ENCODE results near the gene DIAPH2.

DIAPH2 gene

DNA sequence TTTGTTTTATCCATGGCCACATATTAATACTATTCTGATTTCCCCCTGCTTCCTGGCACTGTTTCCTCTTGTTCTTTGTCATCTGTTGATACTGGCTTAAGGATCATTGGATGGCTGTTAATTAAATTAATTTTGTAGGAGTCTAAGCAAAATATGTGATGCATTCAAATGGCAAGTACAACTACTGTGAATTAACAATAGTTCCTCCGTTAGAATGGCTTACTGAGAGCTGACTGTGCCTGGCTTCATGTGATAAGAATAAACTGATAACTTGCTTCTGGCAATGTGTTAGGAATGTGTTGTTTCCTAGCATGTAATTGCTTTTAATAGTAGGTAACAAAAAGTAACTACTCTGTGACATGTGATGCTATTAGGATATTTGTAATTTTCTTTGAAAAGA is 297.5 kb downstream of the DIAPH2 start:
- no peak for DNase-seq

DNA sequence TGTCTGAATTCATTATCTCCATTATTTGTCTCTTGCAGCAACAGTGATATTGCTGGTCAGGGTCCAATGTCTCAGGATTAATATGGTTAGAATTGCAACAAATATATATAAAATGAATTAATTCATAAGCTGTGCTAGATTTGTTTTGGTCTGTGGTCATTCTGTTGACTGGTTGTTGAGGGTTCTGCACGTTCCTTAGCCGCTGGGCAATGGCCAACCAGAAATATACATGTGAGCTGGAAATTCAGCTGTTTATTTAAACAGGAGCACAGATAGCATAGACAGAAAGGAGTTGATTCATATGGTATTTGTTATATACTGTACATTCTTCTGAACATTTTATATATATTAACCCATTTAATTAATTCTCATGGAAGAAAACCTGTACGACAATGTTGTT is 299.9 kb downstream of the DIAPH2 start:
- no peak for DNase-seq

DNA sequence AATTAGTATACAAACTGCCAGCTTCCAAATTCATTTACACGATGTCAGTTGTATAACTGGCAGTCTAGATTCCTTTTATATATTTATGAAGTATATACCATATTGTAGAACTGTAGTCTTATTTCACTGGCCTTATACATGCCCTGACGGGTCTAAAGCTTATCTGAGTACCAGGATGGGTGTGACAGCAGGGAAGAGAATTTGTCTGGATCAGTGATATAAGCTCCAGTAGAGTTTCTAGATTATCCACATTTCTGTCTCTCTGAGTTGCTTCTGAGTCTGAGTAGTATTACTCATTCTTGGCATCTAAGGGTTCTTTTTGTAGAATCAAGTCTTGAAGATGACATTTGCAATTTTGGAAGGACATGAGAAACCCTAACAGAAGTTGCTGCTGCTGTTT is 300.4 kb downstream of the DIAPH2 start:
- no peak for DNase-seq

DNA sequence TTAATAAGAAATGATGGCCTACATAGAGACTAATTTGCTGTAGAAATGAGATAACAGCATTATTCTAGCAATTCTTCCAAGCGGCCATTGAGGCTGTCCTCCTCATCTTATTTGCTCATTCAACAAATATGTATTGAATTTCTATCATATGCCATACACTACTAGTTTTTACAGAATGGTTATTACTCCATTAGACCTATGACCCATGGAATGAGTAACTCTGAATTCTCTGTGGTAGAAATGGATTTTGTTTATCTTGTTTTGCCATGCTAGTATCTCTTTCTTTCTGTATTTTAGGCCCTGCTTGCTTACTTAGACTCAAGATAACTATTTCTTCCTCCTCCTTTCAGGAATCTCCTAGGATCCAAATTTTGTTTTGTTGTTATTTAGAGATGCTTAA is 302.6 kb downstream of the DIAPH2 start:
- DNase-seq, result no peak

DNA sequence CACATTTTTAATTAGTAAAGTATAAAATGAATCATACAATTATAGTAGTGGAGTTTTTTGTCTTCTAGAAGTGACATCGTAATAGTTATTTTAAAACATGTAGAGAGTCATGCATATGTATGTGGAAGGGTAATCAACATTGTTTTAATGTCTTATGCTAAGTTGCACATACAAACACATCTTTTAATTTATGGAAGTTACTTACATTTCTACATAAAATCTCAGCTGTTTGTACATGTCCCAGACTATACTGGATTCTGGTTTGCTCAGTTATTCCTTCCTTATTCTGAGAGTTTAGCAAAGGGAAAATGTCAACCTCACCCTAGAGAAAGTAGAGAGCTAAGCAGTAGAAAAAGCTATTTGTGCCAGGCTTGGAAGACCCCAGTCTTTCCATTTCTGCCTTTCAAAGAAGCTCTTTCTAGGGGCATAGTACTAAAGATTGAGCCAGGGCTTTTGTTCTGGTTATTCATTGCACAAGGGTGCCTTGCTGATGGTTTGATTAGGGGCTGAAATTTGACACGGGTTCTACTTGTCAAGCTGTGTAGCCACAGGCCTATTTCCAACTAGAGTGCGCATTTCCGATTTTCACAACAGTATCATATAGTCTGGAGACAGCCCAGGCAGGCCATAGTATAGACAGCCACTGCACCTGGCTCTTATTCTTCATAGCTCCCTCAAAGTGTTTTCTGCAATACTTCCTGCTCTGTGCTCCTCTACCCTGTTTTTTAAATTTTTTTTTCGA is 305.4 kb downstream of the DIAPH2 start:
- no peak for DNase-seq

DNA sequence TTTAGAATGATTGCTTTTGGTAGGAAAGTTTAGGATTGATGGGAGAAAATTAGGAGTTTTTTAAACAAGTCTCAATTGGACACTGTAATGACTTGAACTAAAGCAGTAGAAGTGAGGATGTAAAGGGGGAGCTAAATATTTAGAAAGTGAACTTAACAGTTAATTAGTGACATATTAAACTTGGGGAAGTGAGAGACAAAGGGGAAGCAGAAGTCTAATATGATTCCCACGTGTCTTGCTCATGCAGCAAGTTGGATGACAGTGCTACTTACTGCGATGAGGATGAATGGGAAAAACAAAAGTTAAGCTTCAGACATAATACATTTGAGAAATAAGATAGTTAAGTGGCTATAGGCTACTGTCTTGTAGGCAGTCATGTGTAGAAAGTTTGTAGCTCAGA is 309.5 kb downstream of the DIAPH2 start:
- DNase-seq, result no peak

DNA sequence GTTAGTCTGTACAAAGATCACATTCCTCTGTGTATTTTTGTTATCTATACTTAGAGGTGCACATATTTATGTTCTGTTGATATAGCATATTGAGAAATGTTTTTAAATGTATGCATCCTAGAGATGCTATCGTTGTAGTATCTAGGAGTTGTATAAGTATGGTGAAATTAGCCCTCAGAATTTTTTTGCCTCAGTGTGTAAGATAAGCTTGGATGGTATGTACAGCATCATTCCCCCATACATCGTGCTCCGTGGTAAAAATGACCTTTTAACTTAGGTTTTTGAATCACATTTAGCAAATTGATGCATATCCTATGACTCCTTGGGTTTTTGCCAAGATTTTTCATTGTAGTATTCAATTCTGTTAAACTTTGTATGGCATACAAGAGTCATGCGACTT is 312.6 kb downstream of the DIAPH2 start:
- no peak for DNase-seq

DNA sequence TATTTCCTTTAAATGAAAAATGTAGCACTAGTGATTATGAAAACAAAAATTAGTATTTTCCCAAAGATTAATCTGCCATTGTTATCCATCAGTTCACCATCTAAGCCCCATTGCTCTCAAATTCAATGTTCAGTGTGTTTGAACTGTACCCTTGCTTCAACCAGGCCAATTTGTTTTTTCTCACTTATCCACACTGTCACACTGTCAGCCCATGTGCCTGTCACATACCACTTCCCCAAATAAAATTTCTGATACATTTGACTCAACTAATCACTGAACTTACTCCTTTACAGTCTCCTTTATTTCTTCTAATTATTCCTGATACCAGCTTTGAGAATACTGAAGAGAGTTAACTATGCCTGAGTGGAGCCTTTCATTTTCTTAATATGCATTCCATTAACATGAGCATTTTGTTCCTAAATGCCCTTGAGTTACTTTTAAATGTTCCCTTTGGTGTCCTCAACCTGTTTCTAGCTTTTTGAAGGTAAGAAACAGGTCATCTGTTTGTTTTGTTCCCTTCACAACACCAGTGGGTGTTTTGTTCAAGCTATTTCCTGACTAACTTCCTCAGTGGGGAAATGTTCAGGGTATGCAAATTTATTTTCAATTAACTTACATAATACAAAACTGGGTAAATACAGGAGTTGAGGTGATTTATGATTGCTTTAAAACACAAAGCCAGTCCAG is 316.2 kb downstream of the DIAPH2 start:
- DNase-seq, result no peak

DNA sequence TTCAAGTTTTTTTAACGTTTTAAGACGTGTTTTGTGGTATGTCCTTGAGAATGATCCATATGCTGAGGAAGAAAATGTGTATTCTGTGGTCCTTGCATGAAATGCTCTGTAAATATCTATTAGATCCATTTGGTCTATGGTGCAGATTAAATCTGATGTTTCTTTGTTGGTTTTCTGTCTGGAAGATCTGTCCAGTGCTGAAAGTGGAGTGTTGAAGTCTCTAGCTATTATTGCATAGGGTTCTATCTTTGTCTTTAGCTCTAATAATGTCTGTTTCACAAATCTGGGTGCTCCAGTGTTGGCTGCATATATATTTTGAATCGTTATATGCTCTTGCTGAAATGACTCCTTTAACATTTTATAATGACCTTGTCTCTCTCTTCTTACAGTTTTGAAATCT is 321.5 kb downstream of the DIAPH2 start:
- no peak for DNase-seq

DNA sequence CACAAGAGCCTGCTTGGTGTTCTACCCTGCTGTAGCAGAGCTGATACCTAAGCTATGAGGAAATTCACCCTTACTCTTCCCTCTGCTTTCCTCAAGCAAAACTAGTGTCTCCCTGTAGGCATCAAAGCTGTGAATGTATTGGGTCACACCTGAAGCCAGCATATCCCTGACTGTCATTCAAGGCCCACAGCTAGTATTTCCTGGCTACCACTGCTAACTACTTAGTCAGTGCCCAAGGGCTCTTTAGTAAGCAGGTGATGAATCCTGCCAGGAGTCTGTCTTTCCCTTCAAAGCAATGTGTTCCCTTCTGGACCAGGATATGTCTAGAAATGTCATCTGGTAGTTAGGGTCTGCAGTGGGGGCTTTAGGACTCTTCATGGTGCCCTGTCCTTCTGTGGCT is 324.7 kb downstream of the DIAPH2 start:
- no peak for DNase-seq

DNA sequence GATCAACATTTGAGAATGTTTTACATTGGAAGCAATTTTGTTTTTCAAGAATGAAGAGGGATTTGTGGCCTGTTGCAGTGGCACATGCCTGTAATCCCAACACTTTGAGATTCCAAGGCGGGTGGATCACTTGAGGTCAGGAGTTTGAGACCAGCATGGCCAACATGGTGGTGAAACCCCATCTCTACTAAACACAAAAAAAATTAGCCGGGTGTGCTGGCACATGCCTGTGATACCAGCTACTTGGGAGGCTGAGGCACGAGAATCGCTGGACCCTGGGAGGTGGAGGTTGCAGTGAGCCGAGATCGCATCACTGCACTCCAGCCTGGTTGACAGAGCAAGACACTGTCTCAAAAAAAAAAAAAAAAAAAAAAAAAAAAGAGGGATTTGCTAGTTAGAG is 326.9 kb downstream of the DIAPH2 start:
- DNase-seq, result no peak

DNA sequence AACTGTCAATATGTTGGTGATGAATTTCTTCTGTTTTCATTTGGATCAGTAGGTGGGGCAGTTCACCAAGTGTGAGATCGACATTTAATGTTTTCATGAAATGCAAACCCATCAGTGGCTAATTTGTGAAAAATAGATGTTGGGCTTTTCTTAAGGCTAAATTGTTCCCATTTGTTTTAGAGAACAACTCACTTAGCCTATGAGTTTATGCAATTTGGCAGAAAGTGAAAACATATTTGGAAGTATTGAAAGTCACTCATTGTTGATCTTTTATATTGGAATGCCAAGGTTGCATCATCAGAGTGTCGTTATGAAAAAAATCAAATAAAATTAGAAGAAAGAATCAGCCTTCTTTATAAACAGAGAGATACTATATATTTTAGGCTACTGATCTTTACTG is 331.5 kb downstream of the DIAPH2 start:
- DNase-seq, result no peak

DNA sequence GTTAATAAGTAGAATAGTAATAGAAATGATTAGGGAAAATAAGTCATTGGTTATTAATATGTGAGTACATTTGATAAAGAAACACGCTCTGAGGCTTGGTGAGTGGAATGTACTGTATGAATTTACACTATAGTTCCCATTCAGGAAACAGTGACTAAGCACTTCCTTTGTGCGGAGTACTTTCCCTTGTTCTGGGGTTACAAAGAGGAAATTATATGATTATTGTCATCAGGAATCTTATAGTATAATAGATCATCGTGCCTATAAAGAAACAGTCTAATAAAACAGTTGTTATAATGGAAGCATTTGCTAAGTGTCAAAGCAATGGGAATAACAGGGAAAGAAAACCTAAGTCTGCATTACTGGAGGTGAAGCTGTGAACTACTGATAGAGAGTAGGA is 337.0 kb downstream of the DIAPH2 start:
- no peak for DNase-seq

DNA sequence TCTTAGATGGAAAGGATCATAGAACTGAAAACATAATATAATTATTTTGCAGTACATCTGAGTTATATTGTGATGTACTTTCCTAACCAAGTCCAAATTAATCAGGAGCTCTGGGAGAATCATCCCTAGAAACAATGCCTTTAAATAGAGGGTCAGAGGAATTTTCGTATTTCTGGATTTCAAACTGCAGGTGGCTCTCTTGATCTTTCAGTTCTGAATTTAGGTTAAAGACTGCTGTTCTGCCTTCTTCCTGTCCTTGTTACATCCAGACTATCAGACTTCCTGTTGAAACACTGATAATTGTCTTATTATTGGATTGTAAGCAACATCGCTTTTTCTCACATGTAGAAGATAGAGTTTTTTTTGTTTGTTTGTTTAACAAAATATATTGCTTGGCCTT is 341.8 kb downstream of the DIAPH2 start:
- no peak for DNase-seq

DNA sequence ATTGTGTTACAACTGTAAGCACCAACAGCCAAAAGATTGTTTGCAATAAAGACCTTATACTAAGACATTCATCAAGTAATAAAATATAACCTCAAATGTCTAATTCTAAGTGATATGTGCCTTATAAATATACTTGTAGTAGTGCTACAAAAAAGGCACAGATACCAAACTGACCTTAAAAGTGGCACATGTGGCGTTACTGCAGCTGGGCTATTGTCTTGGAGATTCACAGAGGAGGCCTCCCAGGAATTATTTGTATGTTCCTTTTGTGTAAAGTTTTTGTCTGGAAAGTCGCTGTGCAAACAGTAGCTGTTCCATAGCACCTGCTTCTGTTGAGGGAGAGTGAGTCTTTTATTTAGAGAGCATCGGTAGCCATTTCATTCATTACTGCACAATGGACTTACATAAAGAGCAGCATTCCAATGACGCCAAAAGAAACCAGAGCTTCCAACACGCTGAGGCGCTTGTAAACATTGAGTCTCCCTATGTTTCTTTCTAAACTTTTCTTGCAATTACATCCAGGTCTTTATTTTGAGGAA is 342.8 kb downstream of the DIAPH2 start:
- DNase-seq, result no peak

DNA sequence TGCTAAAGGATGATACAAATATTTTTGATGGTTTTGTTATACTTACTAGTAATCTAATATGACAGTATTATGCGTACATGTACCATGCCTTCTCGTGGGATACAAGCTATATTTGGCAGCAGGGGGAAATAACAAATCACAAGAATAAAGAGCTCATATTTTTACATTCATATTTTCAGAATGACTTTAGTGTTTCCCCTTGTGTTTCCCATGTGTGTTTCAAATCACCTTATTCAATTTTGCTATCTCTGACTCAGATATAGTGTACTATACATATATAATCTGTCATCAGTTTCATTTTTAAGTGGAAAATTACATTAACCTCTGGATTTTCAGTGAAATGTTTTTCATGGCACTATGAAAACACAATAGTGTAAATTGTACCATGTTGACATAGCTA is 345.8 kb downstream of the DIAPH2 start:
- DNase-seq, result peak; percentile 11

DNA sequence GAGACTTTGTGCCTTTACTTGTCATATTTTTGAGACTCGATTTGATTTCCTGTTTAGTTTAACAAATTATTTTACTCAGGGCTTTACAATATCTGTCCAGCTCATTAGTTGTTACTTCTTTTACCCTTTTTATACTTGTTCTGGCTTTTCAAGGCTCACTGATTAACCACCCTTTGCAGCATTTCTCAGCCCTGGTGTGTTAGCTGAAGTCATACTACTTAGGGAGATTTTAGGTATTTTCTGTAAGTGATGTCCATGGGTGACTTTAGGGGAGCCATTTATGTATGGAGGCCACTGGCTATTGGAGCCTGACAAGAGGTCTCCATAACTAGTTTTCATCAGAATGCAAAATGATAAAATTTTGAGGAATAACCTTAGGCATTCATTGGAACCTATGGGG is 346.3 kb downstream of the DIAPH2 start:
- no peak for DNase-seq

DNA sequence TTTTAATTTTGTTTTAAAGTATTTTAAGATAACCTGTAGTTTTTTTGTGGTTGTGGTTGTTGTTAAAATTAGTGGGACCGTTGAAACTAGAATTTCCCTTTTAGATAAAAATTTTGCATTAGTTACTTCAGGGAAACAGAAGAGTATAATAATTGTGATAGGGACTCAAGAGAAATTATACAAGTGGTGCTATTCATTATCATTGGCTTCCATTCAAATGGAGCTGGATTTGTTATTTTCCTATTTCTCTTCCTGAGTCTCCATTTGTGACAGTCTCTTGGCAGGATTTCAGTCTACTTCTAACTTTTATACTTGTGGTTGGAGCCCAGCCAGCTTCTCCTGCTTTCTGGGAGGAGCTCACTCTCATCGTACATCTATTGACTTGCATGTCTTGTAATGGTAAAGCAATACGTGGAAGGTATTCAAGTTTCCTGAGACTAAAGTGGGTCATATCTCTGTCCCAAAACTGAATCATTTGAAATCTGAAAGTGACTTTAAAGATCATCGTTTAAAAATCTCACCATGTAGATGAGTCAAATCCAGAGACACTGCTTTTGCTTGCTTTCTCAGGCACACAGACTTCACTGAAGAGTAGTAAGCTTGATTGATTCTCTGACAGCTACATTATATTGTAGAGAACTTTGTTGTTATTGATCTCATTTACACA is 354.9 kb downstream of the DIAPH2 start:
- DNase-seq, result peak; percentile 69

DNA sequence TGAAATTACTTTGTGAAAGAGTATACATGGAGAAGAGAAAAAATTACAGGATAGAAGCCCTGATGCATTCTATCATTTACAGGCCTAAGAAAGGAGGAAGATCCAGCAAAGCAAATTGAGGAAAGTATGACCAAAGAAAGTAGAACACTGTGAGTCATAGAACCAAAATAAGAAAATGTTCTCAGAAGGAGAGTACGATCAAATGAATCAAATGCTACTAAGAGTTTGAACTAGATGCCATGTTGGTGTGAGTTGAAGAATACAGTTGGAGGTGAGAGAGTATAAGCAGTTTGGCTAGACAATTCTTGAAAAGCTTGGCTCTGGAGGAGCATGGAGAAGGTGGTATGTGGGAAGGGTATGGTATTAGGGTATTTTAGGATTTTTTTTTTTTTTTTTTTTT is 360.8 kb downstream of the DIAPH2 start:
- DNase-seq, result no peak

DNA sequence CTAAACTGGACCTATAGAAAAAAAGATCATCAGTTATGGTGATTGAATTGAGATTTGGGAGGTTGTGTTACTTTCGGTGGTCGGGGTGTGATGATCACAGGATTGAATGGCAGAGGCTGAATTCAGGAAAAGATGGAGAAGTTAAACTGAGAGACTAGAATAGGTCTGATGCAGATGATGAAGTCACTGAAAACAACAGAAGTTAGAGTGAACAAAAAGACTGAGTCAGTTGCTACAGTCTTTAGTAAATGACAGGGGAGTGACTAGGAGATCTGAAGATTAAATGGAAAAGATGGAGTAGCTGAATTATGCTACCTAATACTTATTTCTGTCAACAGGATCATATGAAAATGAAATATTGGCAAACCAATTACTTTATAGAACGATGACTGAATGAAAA is 362.2 kb downstream of the DIAPH2 start:
- no peak for DNase-seq

DNA sequence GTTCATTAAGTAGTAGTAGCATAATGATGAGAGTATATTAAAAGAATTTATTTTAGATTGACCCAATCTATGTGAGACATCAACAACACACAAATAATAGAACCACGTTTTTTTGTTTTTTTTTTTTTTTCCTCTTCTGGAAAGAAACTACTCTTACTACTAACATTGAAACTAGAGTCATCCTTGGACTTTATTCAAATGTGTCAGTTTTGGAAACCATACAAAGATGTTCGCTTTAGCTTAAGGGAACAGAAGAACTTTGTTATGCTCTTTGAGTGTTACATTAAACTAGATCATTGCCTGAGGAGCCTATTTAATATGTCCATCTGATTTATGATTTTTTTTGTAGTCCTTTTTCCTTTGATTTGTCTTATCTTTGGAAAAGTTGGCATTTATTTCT is 365.8 kb downstream of the DIAPH2 start:
- DNase-seq, result no peak

DNA sequence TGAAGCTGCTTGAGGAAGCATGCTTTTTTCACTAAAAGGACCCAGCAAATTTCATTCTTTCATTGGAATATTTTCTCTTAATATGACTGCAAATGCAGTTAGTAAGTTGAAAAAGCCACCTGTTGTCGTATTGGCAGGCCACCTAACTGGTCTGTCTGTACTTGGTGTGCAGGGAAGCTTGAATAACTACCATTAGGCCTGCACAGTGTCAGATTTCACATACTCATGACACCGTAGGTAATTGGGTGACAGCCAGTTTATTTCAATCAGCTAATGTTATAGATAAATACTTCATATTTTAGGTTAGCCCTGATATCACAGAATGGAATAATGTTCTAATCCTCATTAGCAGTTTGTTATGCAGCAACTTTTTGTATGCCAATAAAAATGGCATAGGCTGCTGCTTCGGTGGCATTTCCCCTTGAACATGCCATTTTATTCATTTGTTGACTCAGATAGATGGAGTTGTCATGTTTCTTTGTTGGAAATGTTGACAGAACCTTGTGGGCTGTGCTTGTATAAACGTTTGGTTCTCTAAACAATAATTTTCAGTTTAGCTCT is 372.8 kb downstream of the DIAPH2 start:
- no peak for DNase-seq

DNA sequence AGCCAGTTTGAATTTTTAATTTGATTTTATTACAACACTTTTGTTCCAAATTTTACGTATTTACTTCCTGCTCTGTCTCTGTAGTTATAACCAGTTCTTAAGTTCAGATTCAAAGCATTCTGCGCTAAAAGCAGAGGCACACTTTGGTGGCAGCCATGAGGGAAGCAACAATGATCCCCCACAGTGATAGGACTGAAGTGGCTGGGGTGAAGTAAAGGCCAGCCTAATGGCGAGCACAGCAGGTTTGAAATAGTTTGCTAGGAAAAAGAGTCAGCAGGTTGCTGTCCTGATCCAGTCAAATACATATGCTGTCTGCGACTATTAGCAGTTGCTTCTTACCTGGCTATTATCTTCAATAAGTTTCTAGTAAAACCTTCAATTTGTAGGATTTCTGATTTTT is 375.4 kb downstream of the DIAPH2 start:
- DNase-seq, result no peak

DNA sequence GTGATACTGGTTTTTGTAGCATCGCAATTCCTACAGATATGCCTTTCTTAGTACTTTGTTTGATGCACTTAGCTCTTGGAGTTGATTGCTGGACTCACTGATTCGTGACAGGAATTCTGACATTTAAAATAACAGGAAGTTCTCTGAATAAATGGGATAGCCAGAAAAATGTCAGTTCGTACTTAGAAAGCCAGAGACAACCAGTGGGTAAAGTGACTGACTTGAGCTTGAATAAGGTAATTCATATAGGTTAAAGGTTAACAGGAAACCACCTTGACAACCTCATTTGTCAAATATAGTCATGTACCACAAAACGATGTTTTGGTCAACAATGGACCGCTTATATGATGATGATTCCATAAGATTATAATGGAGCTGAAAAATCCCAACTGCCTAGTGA is 380.4 kb downstream of the DIAPH2 start:
- no peak for DNase-seq
